ENCODE results near the gene ATRX. TPM values are rescaled to one million over a fixed set of nuclear protein-coding genes. Genes with fewer than 3 reads are reported as not detected.
"Not testable (repeated sequence)": the region's sequence is repeated elsewhere in the genome, so short reads cannot be mapped to it uniquely, and the experiment has no call there.

Gene ATRX
- total RNA-seq, 1 experiment from 2014 or later, result 85.8 TPM

GRCh38 chrX:77622672-77623071 lies 163.3 kb downstream of the ATRX start:
- no peaks in the 10 kb centered on the region for H3K27me3 ChIP-seq (ENCODE audit: control insufficient read depth, insufficient read depth, low read length)
- TF ChIP-seq TCF7L2 (IDR thresholded peaks at IDR 0.05; ENCODE audit: low read depth, low read length), result no peak
- TF ChIP-seq POLR2AphosphoS5 (IDR thresholded peaks at IDR 0.05; ENCODE audit: low read depth, low read length), result no peak
- TF ChIP-seq CTCF (IDR thresholded peaks at IDR 0.05), result no peak
- TF ChIP-seq SIN3A (IDR thresholded peaks at IDR 0.05; ENCODE audit: borderline replicate concordance, insufficient read depth, low read depth, low read length), result no peak
- no peak for TF ChIP-seq REST (IDR thresholded peaks at IDR 0.05; ENCODE audit: insufficient read depth in 1 of 2, low read depth in 2 of 2, low read length in 1 of 2)
- ChIA-PET POLR2A (interaction anchor here (0.5 kb wide), 1 partner anchor 421 kb away, joined by 9 read pairs; no protein-coding TSS in a partner anchor), CTCF (no interaction called here)
- no peaks in the 10 kb centered on the region for H3K9me3 ChIP-seq (ENCODE audit: control insufficient read depth, insufficient read depth, low read depth, low read length)
- no TSS peak for BruUV-seq (replicated peaks)
- in situ Hi-C loops (cut with HindIII; ENCODE audit: low pct_unique_long_range_greater_than_20kb, low sequenced_read_pairs) (no loop called here), intact Hi-C loops (cut with micrococcal nuclease; ENCODE audit: unreplicated experiment) (no loop called here)
- ATAC-seq (no peak), DNase-seq (ENCODE audit: low read depth, low spot score) (no peak)
- peaks cover 3% of the 10 kb centered on the region; the same call in 1 of the 2 replicates for H3K36me3 ChIP-seq (ENCODE audit: control insufficient read depth, insufficient read depth, low read length)
- H3K4me3 ChIP-seq (ENCODE audit: low read depth in 2 of 2, low read length in 2 of 2), result no peak overlapping the region
- H3K4me1 ChIP-seq (ENCODE audit: control insufficient read depth, insufficient read depth, low read length), result no peaks in the 10 kb centered on the region
- H3K27ac ChIP-seq (ENCODE audit: low read length), result no peak overlapping the region

GRCh38 chrX:77622233-77622632 lies 163.8 kb downstream of the ATRX start:
- Histone ChIP-seq H3K36me3 (ENCODE audit: control insufficient read depth, insufficient read depth, low read length) (peaks cover 3% of the 10 kb centered on the region; the same call in 1 of the 2 replicates), H3K27me3 (ENCODE audit: control insufficient read depth, insufficient read depth, low read length) (no peaks in the 10 kb centered on the region), H3K9me3 (ENCODE audit: control insufficient read depth, insufficient read depth, low read depth, low read length) (no peaks in the 10 kb centered on the region), H3K4me1 (ENCODE audit: control insufficient read depth, insufficient read depth, low read length) (no peaks in the 10 kb centered on the region), H3K4me3 (ENCODE audit: low read depth in 2 of 2, low read length in 2 of 2) (no peak overlapping the region), H3K27ac (ENCODE audit: low read length) (no peak overlapping the region)
- in situ Hi-C loops (cut with HindIII; ENCODE audit: low pct_unique_long_range_greater_than_20kb, low sequenced_read_pairs), result no loop called here
- ChIA-PET POLR2A (no interaction called here), CTCF (no interaction called here)
- intact Hi-C loops (cut with micrococcal nuclease; ENCODE audit: unreplicated experiment), result no loop called here
- DNase-seq (ENCODE audit: low read depth, low spot score) (no peak), ATAC-seq (no peak)
- TF ChIP-seq CTCF (IDR thresholded peaks at IDR 0.05) (no peak), SIN3A (IDR thresholded peaks at IDR 0.05; ENCODE audit: borderline replicate concordance, insufficient read depth, low read depth, low read length) (no peak), TCF7L2 (IDR thresholded peaks at IDR 0.05; ENCODE audit: low read depth, low read length) (no peak), REST (IDR thresholded peaks at IDR 0.05; ENCODE audit: insufficient read depth in 1 of 2, low read depth in 2 of 2, low read length in 1 of 2) (no peak), POLR2AphosphoS5 (IDR thresholded peaks at IDR 0.05; ENCODE audit: low read depth, low read length) (no peak)
- BruUV-seq (replicated peaks), result no TSS peak

- H3K4me3 ChIP-seq (ENCODE audit: low read depth in 2 of 2, low read length in 2 of 2); CTCF ChIA-PET; intact Hi-C loops (cut with micrococcal nuclease; ENCODE audit: unreplicated experiment); H3K27ac ChIP-seq (ENCODE audit: low read length); BruUV-seq (replicated peaks); H3K9me3 ChIP-seq (ENCODE audit: control insufficient read depth, insufficient read depth, low read depth, low read length); in situ Hi-C loops (cut with HindIII; ENCODE audit: low pct_unique_long_range_greater_than_20kb, low sequenced_read_pairs); H3K27me3 ChIP-seq (ENCODE audit: control insufficient read depth, insufficient read depth, low read length); H3K36me3 ChIP-seq (ENCODE audit: control insufficient read depth, insufficient read depth, low read length); DNase-seq (ENCODE audit: low read depth, low spot score); H3K4me1 ChIP-seq (ENCODE audit: control insufficient read depth, insufficient read depth, low read length); ATAC-seq: not testable (repeated sequence)
- POLR2A ChIA-PET, result interaction anchor here (0.6 kb wide), 1 partner anchor 1242 kb away, joined by 3 read pairs; no protein-coding TSS in a partner anchor
Observed at GRCh38 chrX:77621453-77621852, 164.6 kb downstream of the ATRX start.

Measured in Panc1 (cell line).